ENCODE data around the gene PDAP1. TPM values are rescaled to one million over a fixed set of nuclear protein-coding genes. Genes with fewer than 3 reads are reported as not detected.

PDAP1 gene
- total and polyA plus RNA-seq, 2 of the 13 experiments (the other 11 are each of a cell fraction or from before 2014, with no cell fraction given), result 13.0 to 100 TPM

- TF ChIP-seq, protein P1, sequence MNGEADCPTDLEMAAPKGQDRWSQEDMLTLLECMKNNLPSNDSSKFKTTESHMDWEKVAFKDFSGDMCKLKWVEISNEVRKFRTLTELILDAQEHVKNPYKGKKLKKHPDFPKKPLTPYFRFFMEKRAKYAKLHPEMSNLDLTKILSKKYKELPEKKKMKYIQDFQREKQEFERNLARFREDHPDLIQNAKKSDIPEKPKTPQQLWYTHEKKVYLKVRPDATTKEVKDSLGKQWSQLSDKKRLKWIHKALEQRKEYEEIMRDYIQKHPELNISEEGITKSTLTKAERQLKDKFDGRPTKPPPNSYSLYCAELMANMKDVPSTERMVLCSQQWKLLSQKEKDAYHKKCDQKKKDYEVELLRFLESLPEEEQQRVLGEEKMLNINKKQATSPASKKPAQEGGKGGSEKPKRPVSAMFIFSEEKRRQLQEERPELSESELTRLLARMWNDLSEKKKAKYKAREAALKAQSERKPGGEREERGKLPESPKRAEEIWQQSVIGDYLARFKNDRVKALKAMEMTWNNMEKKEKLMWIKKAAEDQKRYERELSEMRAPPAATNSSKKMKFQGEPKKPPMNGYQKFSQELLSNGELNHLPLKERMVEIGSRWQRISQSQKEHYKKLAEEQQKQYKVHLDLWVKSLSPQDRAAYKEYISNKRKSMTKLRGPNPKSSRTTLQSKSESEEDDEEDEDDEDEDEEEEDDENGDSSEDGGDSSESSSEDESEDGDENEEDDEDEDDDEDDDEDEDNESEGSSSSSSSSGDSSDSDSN (CRISPR knock-in tag; IDR thresholded peaks at IDR 0.05), result peak; percentile 60
- TF ChIP-seq ZNF674 (CRISPR knock-in tag; IDR thresholded peaks at IDR 0.05; ENCODE audit: low read depth) (0 out of 2 replicates have a peak, but pooled peaks have one; percentile 62), ZNF616 (CRISPR knock-in tag; IDR thresholded peaks at IDR 0.05; ENCODE audit: low read depth) (peak; percentile 57; the same call in 1 of the 2 replicates), ZNF891 (CRISPR knock-in tag; IDR thresholded peaks at IDR 0.05) (peak; percentile 77), ZNF850 (CRISPR knock-in tag; conservative IDR thresholded peaks at IDR 0.05) (no peak; the same call in 1 of the 2 replicates), RFX5 (IDR thresholded peaks at IDR 0.05; ENCODE audit: low read depth, low read length) (no peak), SNAPC5 (CRISPR knock-in tag; IDR thresholded peaks at IDR 0.05; ENCODE audit: borderline replicate concordance) (no peak), SIX1 (CRISPR knock-in tag; IDR thresholded peaks at IDR 0.05; ENCODE audit: borderline replicate concordance) (peak; percentile 98), ZNF879 (CRISPR knock-in tag; IDR thresholded peaks at IDR 0.05) (no peak; the same call in 1 of the 2 replicates), ZNF329 (CRISPR knock-in tag; IDR thresholded peaks at IDR 0.05; ENCODE audit: low read depth) (peak; percentile 86; the same call in 1 of the 2 replicates), ZNF569 (CRISPR knock-in tag; IDR thresholded peaks at IDR 0.05; ENCODE audit: borderline replicate concordance) (no peak), ELF1 (CRISPR knock-in tag; IDR thresholded peaks at IDR 0.05) (peak; percentile 74), HINFP (CRISPR knock-in tag; IDR thresholded peaks at IDR 0.05; ENCODE audit: low read depth) (no peak), MAF1 (CRISPR knock-in tag; IDR thresholded peaks at IDR 0.05; ENCODE audit: borderline replicate concordance) (no peak), NR2F1 (CRISPR knock-in tag; IDR thresholded peaks at IDR 0.05) (no peak; a peak in 1 of 4 replicates), ZNF576 (CRISPR knock-in tag; IDR thresholded peaks at IDR 0.05) (no peak), ZMAT5 (CRISPR knock-in tag; IDR thresholded peaks at IDR 0.05; ENCODE audit: borderline replicate concordance, low read depth) (no peak), ZFX (CRISPR knock-in tag; IDR thresholded peaks at IDR 0.05; ENCODE audit: low read depth) (peak; percentile 80), ZNF451 (CRISPR knock-in tag; IDR thresholded peaks at IDR 0.05) (peak; percentile 87), PLSCR1 (CRISPR knock-in tag; IDR thresholded peaks at IDR 0.05; ENCODE audit: borderline replicate concordance) (no peak)
- TF ChIP-seq, protein P2, sequence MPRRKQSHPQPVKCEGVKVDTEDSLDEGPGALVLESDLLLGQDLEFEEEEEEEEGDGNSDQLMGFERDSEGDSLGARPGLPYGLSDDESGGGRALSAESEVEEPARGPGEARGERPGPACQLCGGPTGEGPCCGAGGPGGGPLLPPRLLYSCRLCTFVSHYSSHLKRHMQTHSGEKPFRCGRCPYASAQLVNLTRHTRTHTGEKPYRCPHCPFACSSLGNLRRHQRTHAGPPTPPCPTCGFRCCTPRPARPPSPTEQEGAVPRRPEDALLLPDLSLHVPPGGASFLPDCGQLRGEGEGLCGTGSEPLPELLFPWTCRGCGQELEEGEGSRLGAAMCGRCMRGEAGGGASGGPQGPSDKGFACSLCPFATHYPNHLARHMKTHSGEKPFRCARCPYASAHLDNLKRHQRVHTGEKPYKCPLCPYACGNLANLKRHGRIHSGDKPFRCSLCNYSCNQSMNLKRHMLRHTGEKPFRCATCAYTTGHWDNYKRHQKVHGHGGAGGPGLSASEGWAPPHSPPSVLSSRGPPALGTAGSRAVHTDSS (CRISPR knock-in tag; conservative IDR thresholded peaks at IDR 0.05), result no peak
Observed at GRCh38 chr7:99438573-99439480, 30.4 kb upstream of the PDAP1 start, which contains the start of the genes CPSF4 and PTCD1 (continued).
